GM19043 (cell line): ENCODE measurements around the gene CHI3L2.
A peak's percentile ranks its signal among the peaks of the same experiment; 100 is the strongest.

Source experiments
- ATAC-seq: cut with Tn5 transposase; IDR thresholded peaks from one replicate; pipeline ENCODE4 v1.9.1; 2021; ENCODE audit warnings: low read depth; ENCODE audit not compliant: unreplicated experiment

CHI3L2 gene

GRCh38 chr1:111218701-111219556, 8.6 kb upstream of the CHI3L2 start:
- no peak for ATAC-seq

- peak; percentile 28 for ATAC-seq
Measured at GRCh38 chr1:111219557-111220286, 7.8 kb upstream of the CHI3L2 start.

- no peak for ATAC-seq
Measured at GRCh38 chr1:111220302-111220890, 7.1 kb upstream of the CHI3L2 start.

DNA sequence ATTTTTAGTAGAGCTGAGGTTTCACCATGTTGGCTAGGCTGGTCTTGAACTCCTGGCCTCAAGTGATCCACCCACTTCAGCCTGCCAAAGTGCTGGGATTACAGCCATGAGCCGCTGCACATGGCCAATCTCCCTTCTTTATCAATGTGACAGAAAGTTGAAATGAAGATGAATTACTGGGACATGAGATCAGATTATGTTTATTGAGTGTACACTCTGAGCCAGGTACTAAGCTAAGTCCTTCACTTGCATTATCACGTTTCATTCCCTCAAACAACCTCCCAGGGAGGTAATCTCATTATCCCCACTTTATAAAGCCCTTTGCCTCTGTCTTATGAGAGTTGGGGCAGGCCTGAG, 6.3 kb upstream of the CHI3L2 start:
- no peak for ATAC-seq

- ATAC-seq, result peak; percentile 48
Measured at GRCh38 chr1:111221633-111222291, 5.8 kb upstream of the CHI3L2 start.

DNA sequence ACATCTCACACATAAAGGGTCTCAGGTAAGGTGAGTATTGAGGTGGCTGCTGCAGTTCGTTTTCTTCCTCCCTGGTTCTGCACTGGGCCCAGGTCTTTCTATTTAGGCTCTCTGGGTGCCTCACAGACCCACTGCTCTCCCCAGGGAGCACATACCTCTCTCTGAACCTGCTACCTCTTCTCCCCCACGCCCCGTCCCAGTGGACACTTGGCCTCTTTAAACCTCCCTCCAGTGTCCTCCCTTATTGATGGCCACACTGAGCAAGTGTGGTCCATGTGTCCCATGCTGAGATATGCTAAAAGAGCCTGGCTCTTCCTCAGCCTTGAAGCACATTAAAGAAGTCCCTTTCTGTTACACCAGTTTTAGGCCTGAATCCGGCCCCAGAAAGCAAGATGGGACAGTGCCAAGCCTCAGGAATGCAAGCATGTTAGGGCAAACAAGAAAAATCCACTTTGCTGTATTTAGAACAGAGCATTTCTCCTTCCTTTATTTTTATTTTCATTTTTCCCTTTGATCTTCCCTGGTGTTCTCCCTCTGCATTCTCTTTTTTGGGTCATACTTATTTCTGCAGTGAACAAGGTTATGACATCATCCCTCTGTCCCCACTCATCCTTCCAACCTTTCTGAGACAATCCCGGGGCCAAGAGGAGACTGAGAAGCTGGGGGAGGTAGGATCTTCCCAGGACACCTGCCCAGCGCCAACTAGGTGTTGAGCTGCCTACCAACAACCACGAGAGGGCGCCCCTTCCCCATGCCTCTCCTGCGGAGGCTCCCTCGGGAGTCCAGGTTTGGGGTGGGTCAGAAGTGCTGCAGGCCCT, 5.0 kb upstream of the CHI3L2 start:
- no peak for ATAC-seq

GRCh38 chr1:111223126-111223685, 4.3 kb upstream of the CHI3L2 start:
- no peak for ATAC-seq

DNA sequence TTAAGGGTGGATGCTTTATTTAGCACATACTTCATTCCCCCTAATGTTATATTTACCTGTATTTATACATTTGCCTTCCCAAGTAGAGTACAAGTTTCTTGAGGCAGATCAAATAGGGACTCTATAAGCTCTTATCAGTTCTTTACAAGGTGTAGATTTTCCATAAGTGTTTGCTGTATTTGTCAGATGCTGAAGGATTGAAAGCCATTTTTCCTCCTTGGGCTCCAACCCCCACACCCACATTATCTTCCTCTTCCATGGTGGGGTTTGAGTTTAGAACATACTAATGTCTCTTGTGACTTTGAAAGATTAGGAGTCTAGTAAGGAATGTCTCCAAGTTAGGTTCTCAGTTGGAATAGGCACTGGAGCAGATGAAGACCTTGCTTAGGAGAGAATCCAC, 2.4 kb upstream of the CHI3L2 start:
- no peak for ATAC-seq

DNA sequence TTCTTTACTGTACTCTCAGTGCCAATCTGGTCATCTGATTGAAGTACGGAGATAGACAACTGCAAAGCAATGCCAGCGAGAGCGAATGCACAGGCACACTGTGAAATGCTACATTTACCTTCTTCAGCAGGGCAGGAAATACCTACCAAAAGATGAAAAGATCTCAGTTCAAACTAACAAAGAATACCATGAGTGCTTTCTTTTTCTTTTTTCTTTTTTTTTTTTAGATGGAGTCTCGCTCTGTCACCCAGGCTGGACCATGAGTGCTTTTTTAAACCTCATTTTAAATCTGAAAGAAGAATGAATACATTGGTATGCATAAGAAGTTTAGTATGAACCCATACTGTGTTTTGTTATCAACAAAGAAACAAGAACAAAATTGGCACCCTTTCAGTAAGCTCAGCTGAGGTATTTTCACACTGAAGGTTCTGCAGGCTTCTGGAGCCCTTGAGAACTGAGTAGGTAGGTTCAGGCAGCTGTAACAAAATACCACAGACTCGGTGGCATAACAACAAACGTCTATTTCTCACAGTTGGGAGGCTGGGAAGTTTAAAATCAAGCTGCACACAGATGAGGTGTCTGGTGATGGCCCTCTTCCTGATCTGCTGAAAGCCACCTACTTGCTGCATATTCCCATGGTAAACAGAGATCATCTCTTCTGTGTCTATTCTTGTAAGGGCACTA, 1.7 kb upstream of the CHI3L2 start:
- ATAC-seq, result no peak

- ATAC-seq, result no peak
Measured at GRCh38 chr1:111227851-111228747, 586 bp downstream of the CHI3L2 start.

DNA sequence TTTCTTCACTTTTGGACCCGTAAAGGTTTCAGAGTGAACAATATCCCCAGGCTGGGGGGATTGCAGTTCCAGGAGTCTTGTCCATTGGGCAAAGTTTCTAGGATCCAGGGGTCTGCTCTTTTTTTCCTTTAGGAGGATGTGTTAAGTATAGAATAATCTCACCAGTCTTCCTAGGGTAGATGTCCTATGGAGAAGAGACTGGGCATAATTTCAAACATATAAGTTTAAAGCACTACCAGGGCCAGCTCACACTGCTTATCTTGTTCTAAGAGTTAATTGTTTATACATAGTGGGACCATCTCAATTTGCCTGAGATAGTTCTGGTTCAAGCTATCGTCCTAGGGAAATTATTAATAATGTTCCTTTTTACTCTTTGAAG, 1.2 kb downstream of the CHI3L2 start:
- ATAC-seq, result no peak

- no peak for ATAC-seq
Measured at GRCh38 chr1:111232134-111232533, 4.6 kb downstream of the CHI3L2 start.

- no peak for ATAC-seq
Measured at GRCh38 chr1:111234258-111234657, 6.7 kb downstream of the CHI3L2 start.

DNA sequence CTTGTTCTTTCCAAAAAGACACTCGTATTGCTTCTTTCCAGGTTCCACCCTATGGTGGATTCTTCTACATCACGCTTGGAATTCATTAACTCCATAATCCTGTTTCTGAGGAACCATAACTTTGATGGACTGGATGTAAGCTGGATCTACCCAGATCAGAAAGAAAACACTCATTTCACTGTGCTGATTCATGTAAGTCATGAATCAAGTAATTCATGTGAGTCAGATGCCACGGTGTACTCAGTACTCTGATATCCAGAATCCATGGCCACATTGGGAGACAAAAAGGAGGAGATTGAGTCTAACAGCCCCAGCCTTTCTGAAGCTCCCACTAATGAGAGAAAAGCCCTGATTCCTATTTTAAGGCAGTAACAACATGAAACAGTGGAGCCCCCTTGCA, 7.4 kb downstream of the CHI3L2 start:
- ATAC-seq, result no peak

DNA sequence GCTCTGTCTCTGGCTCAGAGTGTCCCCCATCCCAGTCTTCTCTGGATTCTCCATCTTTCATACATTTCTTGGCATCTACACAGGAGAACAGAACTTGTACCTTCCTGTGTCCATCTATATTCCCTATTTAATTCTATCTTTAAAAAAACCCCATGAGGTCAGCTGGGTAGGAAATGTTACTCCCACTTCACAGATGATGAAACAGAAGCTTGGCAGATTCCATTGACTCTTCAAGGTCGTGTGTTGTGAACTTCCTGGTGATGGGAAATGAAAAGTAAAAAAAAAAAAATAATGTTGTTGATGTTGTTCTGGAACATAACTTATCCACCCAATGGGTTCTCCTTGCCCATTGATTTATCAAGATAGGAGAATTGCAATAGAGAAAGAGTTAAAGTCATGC, 8.9 kb downstream of the CHI3L2 start:
- no peak for ATAC-seq

DNA sequence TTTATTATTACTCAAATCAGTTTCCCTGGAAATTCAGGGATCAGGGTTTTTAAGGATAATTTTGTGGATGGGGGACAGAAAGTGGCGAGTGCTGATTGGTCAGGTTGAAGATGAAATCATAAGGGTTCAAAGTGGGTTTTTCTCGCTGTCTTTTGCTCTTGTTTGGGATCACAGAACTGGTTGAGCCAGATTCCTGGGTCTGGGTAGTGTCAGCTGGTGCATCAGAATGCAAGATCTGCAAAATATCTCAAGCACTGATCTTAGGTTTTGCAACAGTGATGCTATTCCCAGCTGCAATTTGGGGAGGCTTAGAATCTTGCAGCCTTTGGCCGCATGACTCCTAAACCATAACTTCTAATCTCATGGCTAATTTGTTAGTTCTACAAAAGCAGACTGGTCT, 9.3 kb downstream of the CHI3L2 start:
- ATAC-seq, result no peak

- no peak for ATAC-seq
Measured at GRCh38 chr1:111238056-111238795, 10.7 kb downstream of the CHI3L2 start.

DNA sequence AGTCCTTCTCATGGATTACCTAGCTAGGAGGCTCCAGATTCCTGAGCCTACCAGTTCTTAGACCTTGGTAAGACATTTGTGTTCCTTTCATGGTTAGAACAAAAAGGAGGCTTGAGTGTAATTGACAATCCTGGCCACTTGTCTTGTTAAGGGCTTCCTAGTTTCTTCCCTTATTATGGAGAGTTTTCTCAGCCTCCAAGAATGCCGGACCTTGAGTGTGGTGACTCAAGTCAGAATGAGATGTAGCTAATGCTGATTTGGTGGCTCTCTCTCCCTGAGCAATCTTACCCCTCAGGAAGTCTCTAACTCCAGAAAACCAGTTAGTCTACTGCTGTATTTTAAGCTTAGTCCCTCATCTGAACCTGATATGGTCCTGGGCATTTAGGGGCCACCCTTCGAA, 14.3 kb downstream of the CHI3L2 start:
- ATAC-seq, result no peak
